ENCODE results near the gene TCEA2.

DNA sequence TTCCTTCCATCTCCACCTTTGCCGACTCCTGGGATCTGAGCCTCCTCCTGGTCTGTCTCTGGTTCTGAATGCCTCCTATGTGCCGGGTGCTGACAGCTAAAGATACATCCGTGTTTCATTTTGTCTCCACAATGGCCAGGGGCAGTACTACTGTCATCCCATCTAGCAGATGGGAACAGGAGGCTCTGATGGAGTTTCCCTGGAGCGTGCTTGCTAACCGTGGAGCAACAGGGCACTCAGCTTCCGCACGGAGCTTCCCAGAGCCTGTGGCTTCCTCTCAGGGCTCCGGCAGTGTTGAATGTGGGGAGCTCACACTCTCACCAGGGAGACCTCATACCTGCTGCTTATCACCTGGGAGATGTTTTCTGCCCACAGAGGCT is 56.3 kb downstream of the TCEA2 start:
- TF ChIP-seq, protein P1, sequence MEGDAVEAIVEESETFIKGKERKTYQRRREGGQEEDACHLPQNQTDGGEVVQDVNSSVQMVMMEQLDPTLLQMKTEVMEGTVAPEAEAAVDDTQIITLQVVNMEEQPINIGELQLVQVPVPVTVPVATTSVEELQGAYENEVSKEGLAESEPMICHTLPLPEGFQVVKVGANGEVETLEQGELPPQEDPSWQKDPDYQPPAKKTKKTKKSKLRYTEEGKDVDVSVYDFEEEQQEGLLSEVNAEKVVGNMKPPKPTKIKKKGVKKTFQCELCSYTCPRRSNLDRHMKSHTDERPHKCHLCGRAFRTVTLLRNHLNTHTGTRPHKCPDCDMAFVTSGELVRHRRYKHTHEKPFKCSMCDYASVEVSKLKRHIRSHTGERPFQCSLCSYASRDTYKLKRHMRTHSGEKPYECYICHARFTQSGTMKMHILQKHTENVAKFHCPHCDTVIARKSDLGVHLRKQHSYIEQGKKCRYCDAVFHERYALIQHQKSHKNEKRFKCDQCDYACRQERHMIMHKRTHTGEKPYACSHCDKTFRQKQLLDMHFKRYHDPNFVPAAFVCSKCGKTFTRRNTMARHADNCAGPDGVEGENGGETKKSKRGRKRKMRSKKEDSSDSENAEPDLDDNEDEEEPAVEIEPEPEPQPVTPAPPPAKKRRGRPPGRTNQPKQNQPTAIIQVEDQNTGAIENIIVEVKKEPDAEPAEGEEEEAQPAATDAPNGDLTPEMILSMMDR (IDR thresholded peaks at IDR 0.05), result no peak
- TF ChIP-seq POLR2A (IDR thresholded peaks at IDR 0.05), result no peak
